ENCODE results near the gene ATP6V0C. TPM values are rescaled to one million over a fixed set of nuclear protein-coding genes. Genes with fewer than 3 reads are reported as not detected.
"Not testable (repeated sequence)": the region's sequence is repeated elsewhere in the genome, so short reads cannot be mapped to it uniquely, and the experiment has no call there.

Gene ATP6V0C
- total RNA-seq, 2 experiments from 2014 or later = 112 to 125 TPM

GRCh38 chr16:2543771-2544170 is 30.0 kb downstream of the ATP6V0C start:
- H3K9me3 Mint-ChIP-seq, CTCF ChIA-PET, POLR2A ChIA-PET, H3K27ac Mint-ChIP-seq, H3K27me3 Mint-ChIP-seq, DNase-seq, H3K4me3 Mint-ChIP-seq: not testable (repeated sequence)
- Mint-ChIP-seq H3K36me3 (ENCODE audit: low read depth) (peaks cover 11% of the 10 kb centered on the region), H3K4me1 (peaks cover 27% of the 10 kb centered on the region)

GRCh38 chr16:2550283-2550878 is 36.6 kb downstream of the ATP6V0C start:
- POLR2A ChIA-PET; H3K4me3 Mint-ChIP-seq; DNase-seq; H3K9me3 Mint-ChIP-seq; H3K27ac Mint-ChIP-seq; H3K36me3 Mint-ChIP-seq (ENCODE audit: low read depth); H3K27me3 Mint-ChIP-seq; CTCF ChIA-PET; H3K4me1 Mint-ChIP-seq: not testable (repeated sequence)

- CTCF ChIA-PET = interaction anchor here (0.6 kb wide), 1 partner anchor 459 kb away, joined by 5 read pairs; no protein-coding TSS in a partner anchor
- H3K4me1 Mint-ChIP-seq; DNase-seq; H3K27ac Mint-ChIP-seq; H3K36me3 Mint-ChIP-seq (ENCODE audit: low read depth); H3K9me3 Mint-ChIP-seq; H3K27me3 Mint-ChIP-seq; POLR2A ChIA-PET; H3K4me3 Mint-ChIP-seq: not testable (repeated sequence)
These were observed 37.7 kb downstream of the ATP6V0C start for GRCh38 chr16:2551420-2551889.

DNA sequence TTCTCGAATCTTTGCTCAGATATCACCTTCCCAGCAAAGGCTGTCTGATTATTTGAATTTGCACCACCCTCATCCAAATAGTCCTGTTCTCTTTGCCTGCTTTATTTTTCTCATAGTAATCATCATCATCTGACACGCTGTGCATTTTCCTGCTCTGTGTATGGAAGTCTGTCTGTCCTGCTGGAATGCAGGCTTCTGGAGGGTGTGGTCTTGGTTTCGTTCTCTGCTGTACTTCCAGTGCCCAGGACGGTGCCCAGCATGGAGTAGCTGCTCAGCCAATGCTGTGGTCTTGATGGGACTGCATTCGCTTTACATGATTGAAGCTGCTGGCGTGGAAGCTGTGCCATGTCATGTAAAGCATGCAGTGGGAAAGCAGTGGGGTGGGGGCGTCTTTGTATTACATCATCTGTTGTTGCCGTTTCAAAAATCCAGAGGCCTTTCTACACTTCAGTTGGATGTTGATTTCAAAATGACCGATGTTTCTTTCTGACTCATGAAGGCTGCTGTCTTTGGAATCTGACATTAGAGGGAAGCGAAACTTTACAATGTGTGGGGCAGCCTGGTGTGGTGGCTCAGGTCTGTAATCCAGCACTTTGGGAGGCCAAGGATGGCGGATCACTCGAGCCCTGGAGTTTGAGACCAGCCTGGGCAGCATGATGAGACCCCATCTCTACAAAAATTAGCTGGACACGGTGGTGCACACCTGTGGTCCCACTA is 41.1 kb downstream of the ATP6V0C start:
- H3K27ac Mint-ChIP-seq; POLR2A ChIA-PET; H3K27me3 Mint-ChIP-seq; DNase-seq; CTCF ChIA-PET; H3K4me3 Mint-ChIP-seq; H3K9me3 Mint-ChIP-seq; H3K36me3 Mint-ChIP-seq (ENCODE audit: low read depth); H3K4me1 Mint-ChIP-seq: not testable (repeated sequence)

- DNase-seq; H3K36me3 Mint-ChIP-seq (ENCODE audit: low read depth); H3K9me3 Mint-ChIP-seq; POLR2A ChIA-PET; H3K27me3 Mint-ChIP-seq; H3K27ac Mint-ChIP-seq; H3K4me3 Mint-ChIP-seq; CTCF ChIA-PET; H3K4me1 Mint-ChIP-seq: not testable (repeated sequence)
These were observed 43.4 kb downstream of the ATP6V0C start for GRCh38 chr16:2557150-2557549.

- POLR2A ChIA-PET; DNase-seq; H3K27me3 Mint-ChIP-seq; H3K27ac Mint-ChIP-seq; H3K4me1 Mint-ChIP-seq; H3K9me3 Mint-ChIP-seq; H3K36me3 Mint-ChIP-seq (ENCODE audit: low read depth); H3K4me3 Mint-ChIP-seq; CTCF ChIA-PET: not testable (repeated sequence)
These were observed 46.5 kb downstream of the ATP6V0C start for GRCh38 chr16:2560131-2560797.

- POLR2A ChIA-PET; H3K4me3 Mint-ChIP-seq; H3K4me1 Mint-ChIP-seq; CTCF ChIA-PET; H3K9me3 Mint-ChIP-seq; H3K27ac Mint-ChIP-seq; H3K27me3 Mint-ChIP-seq; H3K36me3 Mint-ChIP-seq (ENCODE audit: low read depth): not testable (repeated sequence)
- peak; percentile 70 for DNase-seq
These were observed 47.0 kb downstream of the ATP6V0C start for GRCh38 chr16:2560798-2561133.

DNA sequence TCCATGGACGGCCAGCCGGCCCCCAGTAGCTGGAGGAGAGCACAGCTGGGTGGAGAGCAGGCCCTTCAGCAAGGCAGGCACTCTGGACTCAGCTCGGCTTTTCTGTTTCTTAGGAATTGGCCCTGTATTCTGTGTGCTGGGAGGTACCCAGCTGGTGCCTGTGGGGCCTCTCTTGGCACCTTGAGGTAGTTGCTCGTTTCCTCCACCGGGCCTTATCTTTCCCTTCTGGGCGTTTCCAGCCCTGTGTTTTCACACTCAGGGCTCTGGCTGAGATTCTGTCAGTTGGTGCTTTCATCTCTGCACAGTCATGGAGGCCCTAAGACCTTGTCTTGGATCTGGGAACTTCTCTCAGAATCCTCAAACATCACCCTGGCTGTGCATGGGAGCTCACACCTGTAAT is 53.8 kb downstream of the ATP6V0C start:
- CTCF ChIA-PET, H3K4me1 Mint-ChIP-seq, POLR2A ChIA-PET: not testable (repeated sequence)

GRCh38 chr16:2568573-2568972 is 54.8 kb downstream of the ATP6V0C start:
- POLR2A ChIA-PET; H3K27me3 Mint-ChIP-seq; DNase-seq; CTCF ChIA-PET; H3K9me3 Mint-ChIP-seq; H3K27ac Mint-ChIP-seq; H3K4me3 Mint-ChIP-seq; H3K36me3 Mint-ChIP-seq (ENCODE audit: low read depth); H3K4me1 Mint-ChIP-seq: not testable (repeated sequence)

More for the DNA sequence above, 53.8 kb downstream of the ATP6V0C start:
- not testable (repeated sequence) for H3K27me3 Mint-ChIP-seq; H3K4me3 Mint-ChIP-seq; H3K27ac Mint-ChIP-seq; H3K36me3 Mint-ChIP-seq (ENCODE audit: low read depth); H3K9me3 Mint-ChIP-seq; DNase-seq

Other genes starting within 250 kb of the ATP6V0C start
- gene RNPS1, start 245.8 kb upstream of the ATP6V0C start, total RNA-seq = 100 to 1,000 TPM; 218 to 222 TPM
- gene ABCA3, start 173.2 kb upstream of the ATP6V0C start, total RNA-seq = 1 to 10 TPM; 8.3 to 8.7 TPM
- 10 to 100 TPM; 74.5 to 75.8 TPM for gene CCNF, start 84.5 kb upstream of the ATP6V0C start, total RNA-seq
- 10 to 100 TPM; 12.5 to 13.9 TPM for gene TEDC2, start 53.8 kb upstream of the ATP6V0C start, total RNA-seq
- gene NTN3, start 42.7 kb upstream of the ATP6V0C start, total RNA-seq = not detected
- 10 to 100 TPM; 11.4 to 13.7 TPM for gene TBC1D24, start 38.8 kb upstream of the ATP6V0C start, total RNA-seq
- 10 to 100 TPM; 51.6 to 55.5 TPM for gene AMDHD2, start 6.4 kb downstream of the ATP6V0C start, total RNA-seq
- gene CEMP1, start 17.5 kb downstream of the ATP6V0C start, total RNA-seq = under 1 TPM in 1 of 2 experiments, not detected in 1; 0.23 TPM
- 10 to 100 TPM; 43.5 to 45.2 TPM for gene PDPK1, start 24.1 kb downstream of the ATP6V0C start, total RNA-seq
- gene KCTD5, start 168.6 kb downstream of the ATP6V0C start, total RNA-seq = 10 to 100 TPM; 35.9 to 39.8 TPM
- gene PRSS27, start 206.3 kb downstream of the ATP6V0C start, total RNA-seq = 1 to 10 TPM; 1.6 to 1.8 TPM
- gene SRRM2, start 238.7 kb downstream of the ATP6V0C start, total RNA-seq = 100 to 1,000 TPM; 520 to 539 TPM